Endothelial cell of umbilical vein (primary cell): Measurements from ENCODE around the gene GCM1. TPM values are rescaled to one million over a fixed set of nuclear protein-coding genes. Genes with fewer than 3 reads are reported as not detected.

Experiments used
- BruUV-seq: library from RNA; stranded (reverse); fragments of 400-500 nt; replicated peaks from 2 replicates; lab custom pipeline; 2021; lab: Mats Ljungman, UMichigan
- CTCF ChIA-PET: fragments of 300-600, 350-600 bp; sonication (Branson Sonifier 250); formaldehyde crosslinking; loops from one replicate; lab custom pipeline; 2021; ENCODE audit warnings: antibody characterized with exemption, inconsistent platforms; lab: Charles Lee
- POLR2A ChIA-PET: fragments of 300-600, 350-600 bp; sonication (Branson Sonifier 250); formaldehyde crosslinking; loops from one replicate; lab custom pipeline; 2021; ENCODE audit warnings: antibody characterized with exemption, inconsistent platforms; lab: Charles Lee
- DNase-seq: peaks from one replicate; pipeline ENCODE4 v3.0.0-alpha.2; 2011; ENCODE audit warnings: low read depth, low spot score
- FAIRE-seq: peaks from 2 replicates; lab custom pipeline; 2011; peaks lifted over from hg19 to GRCh38; lab: Jason Lieb, UNC
- H2AFZ ChIP-seq: 2 replicates; pipeline ENCODE4 v1.6.0; 2012; ENCODE audit warnings: low read depth, low read length, control low read depth, inconsistent platforms
- H3K27ac ChIP-seq: 2 replicates; pipeline ENCODE4 v1.5.1; 2011; ENCODE audit warnings: low read depth, mild to moderate bottlenecking, control low read depth, low read length, moderate library complexity; ENCODE audit not compliant: insufficient read depth
- H3K27me3 ChIP-seq, 2 experiments: 2 replicates each; pipeline versions ENCODE4 v1.6.0 to v1.6.1; 2011; ENCODE audit warnings: low read length in 2 of 2, mixed read lengths in 1 of 2; ENCODE audit not compliant: control insufficient read depth in 2 of 2, insufficient read depth in 2 of 2
- H3K36me3 ChIP-seq, 2 experiments: 2 replicates in 1 of 2; 3 replicates in 1 of 2; pipeline ENCODE4 v1.5.1; 2011; ENCODE audit warnings: low read length in 2 of 2, mild to moderate bottlenecking in 1 of 2, moderate library complexity in 1 of 2; ENCODE audit not compliant: control insufficient read depth in 2 of 2, insufficient read depth in 2 of 2; ENCODE audit errors: extremely low read depth in 1 of 2
- H3K4me1 ChIP-seq: 3 replicates; pipeline ENCODE4 v1.5.1; 2011; ENCODE audit warnings: mild to moderate bottlenecking, low read length; ENCODE audit not compliant: control insufficient read depth, insufficient read depth; ENCODE audit errors: extremely low read depth
- H3K4me2 ChIP-seq: 2 replicates; pipeline ENCODE4 v1.6.1; 2011; ENCODE audit warnings: low read length, control low read depth, mixed read lengths; ENCODE audit not compliant: insufficient read depth
- H3K4me3 ChIP-seq, 3 experiments: fragments of 200-600 bp in 1 of 3; sonication (generic), shearing (Covaris generic) in 1 of 3; replicated peaks in 1 of 3; 2 replicates each; pipeline ENCODE4 v1.5.1; 2011 to 2016; ENCODE audit warnings: control low read depth in 3 of 3, low read length in 3 of 3, mild to moderate bottlenecking in 2 of 3, inconsistent platforms in 1 of 3, low read depth in 1 of 3, moderate library complexity in 1 of 3; ENCODE audit not compliant: insufficient read depth in 1 of 3
- H3K79me2 ChIP-seq: 2 replicates; pipeline ENCODE4 v1.6.0; 2012; ENCODE audit warnings: low read length, inconsistent platforms; ENCODE audit not compliant: control insufficient read depth, insufficient read depth
- H3K9ac ChIP-seq: replicated peaks from 2 replicates; pipeline ENCODE3; 2011; ENCODE audit warnings: low read length, control low read depth; ENCODE audit not compliant: insufficient read depth; ENCODE audit errors: extremely low read depth
- H3K9me1 ChIP-seq: replicated peaks from 3 replicates; pipeline ENCODE4 v1.6.0; 2011; ENCODE audit warnings: mild to moderate bottlenecking, low read length; ENCODE audit not compliant: control insufficient read depth, insufficient read depth; ENCODE audit errors: extremely low read depth
- H3K9me3 ChIP-seq: replicated peaks from 2 replicates; pipeline ENCODE4 v1.5.1; 2012; ENCODE audit warnings: low read length, inconsistent platforms; ENCODE audit not compliant: control insufficient read depth, insufficient read depth
- H4K20me1 ChIP-seq: replicated peaks from 2 replicates; pipeline ENCODE3; 2011; ENCODE audit warnings: mild to moderate bottlenecking, low read length; ENCODE audit not compliant: control insufficient read depth, insufficient read depth; ENCODE audit errors: extremely low read depth
- EZH2 ChIP-seq: IDR thresholded peaks from 2 replicates; pipeline ENCODE4 v1.6.1; 2012; ENCODE audit warnings: borderline replicate concordance, low read depth, mild to moderate bottlenecking, moderate library complexity, low read length, inconsistent platforms; ENCODE audit not compliant: severe bottlenecking
- FOS ChIP-seq: IDR thresholded peaks from 2 replicates; pipeline ENCODE4 v1.6.1; 2011; ENCODE audit warnings: mild to moderate bottlenecking, low read length, moderate library complexity, borderline replicate concordance; ENCODE audit not compliant: insufficient read depth
- JUN ChIP-seq: IDR thresholded peaks from 2 replicates; pipeline ENCODE4 v1.6.1; 2011; ENCODE audit warnings: borderline replicate concordance, low read depth; ENCODE audit not compliant: insufficient read length, insufficient read depth
- MYC ChIP-seq: IDR thresholded peaks from one replicate; pipeline ENCODE4 v1.6.1; 2011; ENCODE audit warnings: mild to moderate bottlenecking, low read depth, low read length
- POLR2A ChIP-seq: IDR thresholded peaks from 2 replicates; pipeline ENCODE4 v1.6.1; 2012; ENCODE audit warnings: low read depth, mild to moderate bottlenecking, control low read depth, low read length
- dilution Hi-C: fragments of 300-500 bp; cut with MboI; formaldehyde crosslinking; loops from one replicate; pipeline ENCODE4 v1.15.0; 2019; ENCODE audit warnings: low sequenced_read_pairs; ENCODE audit not compliant: extremely low pct_ligation_motif_present
- intact Hi-C: fragments of 100-400 bp; cut with micrococcal nuclease; formaldehyde crosslinking; loops from one replicate; pipeline ENCODE4 v1.10.0; 2022
- polyA plus RNA-seq, 4 experiments: library from polyadenylated mRNA; depleted of rRNA in 3 of 4; stranded (reverse) in 3 of 4; unstranded in 1 of 4; fragments of >200 nt; gene quantifications; 2 replicates each; pipeline versions ENCODE4 v1.2.1 to v1.2.3, GENCODE V29; 2011 to 2012; ENCODE audit warnings: missing spikeins in 1 of 4
- total RNA-seq: library from RNA; stranded (reverse); gene quantifications from 2 replicates; pipeline ENCODE4 v1.2.3, GENCODE V29; 2021
- TF ChIP-seq, protein P1 (sequence below): IDR thresholded peaks from 2 replicates; pipeline ENCODE4 v1.6.1; 2011; ENCODE audit not compliant: insufficient read depth, insufficient read length
- TF ChIP-seq, protein P2 (sequence below), 2 donors: IDR thresholded peaks; 1 replicate in 1 of 2; 2 replicates in 1 of 2; pipeline ENCODE4 v1.5.1; 2011; ENCODE audit warnings: low read length in 2 of 2, mild to moderate bottlenecking in 2 of 2, moderate library complexity in 2 of 2, control low read depth in 1 of 2, inconsistent platforms in 1 of 2, low read depth in 1 of 2; ENCODE audit not compliant: insufficient read depth in 1 of 2; ENCODE audit errors: extremely low read depth in 1 of 2

GCM1 gene
- total and polyA plus RNA-seq, 2 donors (not counting 3 experiments of a cell fraction or from before 2014, with no cell fraction given): not detected

DNA sequence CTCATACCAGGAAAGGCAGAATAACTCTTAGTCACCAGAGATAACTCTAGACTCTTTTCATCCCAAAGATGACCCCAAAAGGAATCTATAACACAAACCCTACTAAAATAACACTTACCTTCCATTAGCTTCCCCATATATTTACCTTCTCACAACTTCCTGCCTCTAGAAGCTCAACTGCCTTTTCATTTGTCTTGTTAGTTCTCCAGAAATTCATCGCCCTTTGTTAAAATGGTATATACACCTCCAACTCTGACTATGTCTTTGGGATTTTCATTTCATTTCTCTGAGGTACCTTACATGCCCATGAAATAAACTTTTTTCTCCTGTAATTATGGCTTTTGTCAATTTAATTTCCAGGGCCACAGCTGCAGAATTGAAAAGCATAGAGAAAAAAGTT, 33.5 kb downstream of the GCM1 start:
- CTCF ChIA-PET: no interaction called here
- dilution Hi-C loops: no loop called here

DNA sequence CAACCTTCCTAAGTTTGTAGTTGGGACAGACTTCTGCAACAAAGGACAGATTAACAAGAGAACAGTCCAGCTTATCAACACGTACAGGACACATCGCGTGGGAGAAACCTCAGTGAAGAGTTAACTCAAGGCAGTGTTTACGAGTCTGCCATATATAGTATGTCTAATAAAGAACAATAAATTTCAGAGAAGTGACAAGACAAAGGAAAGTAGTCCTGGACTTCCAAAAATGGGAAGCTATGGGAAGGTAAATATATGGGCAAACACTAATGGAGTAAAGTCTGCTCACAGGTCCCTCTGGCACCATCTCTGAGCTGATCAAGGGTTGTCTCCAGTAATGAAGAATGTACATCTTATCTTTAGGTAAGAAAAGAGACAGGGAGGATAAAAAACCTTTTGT, 34.9 kb downstream of the GCM1 start:
- Histone ChIP-seq H3K27me3 (peaks cover 0 to 5% of the 10 kb centered on the region in 2 experiments), H2AFZ (no peak overlapping the region), H3K4me3 (no peak overlapping the region), H3K36me3 (no peaks in the 10 kb centered on the region), H3K4me2 (no peak overlapping the region), H3K4me1 (no peaks in the 10 kb centered on the region), H3K9ac (no peak overlapping the region), H4K20me1 (no peaks in the 10 kb centered on the region), H3K79me2 (no peaks in the 10 kb centered on the region), H3K9me3 (no peaks in the 10 kb centered on the region), H3K27ac (no peak overlapping the region), H3K9me1 (no peaks in the 10 kb centered on the region)
- ChIA-PET POLR2A (no interaction called here), CTCF (interaction anchor here (0.6 kb wide), 1 partner anchor 15 kb away, joined by 3 read pairs; no protein-coding TSS in a partner anchor)
- dilution Hi-C loops (no loop called here), intact Hi-C loops (no loop called here)
- no peak for FAIRE-seq
- no peak for DNase-seq
- BruUV-seq: no TSS peak
- no peak for TF ChIP-seq MYC
- TF ChIP-seq FOS: no peak
- TF ChIP-seq, protein P1, sequence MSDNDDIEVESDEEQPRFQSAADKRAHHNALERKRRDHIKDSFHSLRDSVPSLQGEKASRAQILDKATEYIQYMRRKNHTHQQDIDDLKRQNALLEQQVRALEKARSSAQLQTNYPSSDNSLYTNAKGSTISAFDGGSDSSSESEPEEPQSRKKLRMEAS: no peak
- TF ChIP-seq, protein P2, sequence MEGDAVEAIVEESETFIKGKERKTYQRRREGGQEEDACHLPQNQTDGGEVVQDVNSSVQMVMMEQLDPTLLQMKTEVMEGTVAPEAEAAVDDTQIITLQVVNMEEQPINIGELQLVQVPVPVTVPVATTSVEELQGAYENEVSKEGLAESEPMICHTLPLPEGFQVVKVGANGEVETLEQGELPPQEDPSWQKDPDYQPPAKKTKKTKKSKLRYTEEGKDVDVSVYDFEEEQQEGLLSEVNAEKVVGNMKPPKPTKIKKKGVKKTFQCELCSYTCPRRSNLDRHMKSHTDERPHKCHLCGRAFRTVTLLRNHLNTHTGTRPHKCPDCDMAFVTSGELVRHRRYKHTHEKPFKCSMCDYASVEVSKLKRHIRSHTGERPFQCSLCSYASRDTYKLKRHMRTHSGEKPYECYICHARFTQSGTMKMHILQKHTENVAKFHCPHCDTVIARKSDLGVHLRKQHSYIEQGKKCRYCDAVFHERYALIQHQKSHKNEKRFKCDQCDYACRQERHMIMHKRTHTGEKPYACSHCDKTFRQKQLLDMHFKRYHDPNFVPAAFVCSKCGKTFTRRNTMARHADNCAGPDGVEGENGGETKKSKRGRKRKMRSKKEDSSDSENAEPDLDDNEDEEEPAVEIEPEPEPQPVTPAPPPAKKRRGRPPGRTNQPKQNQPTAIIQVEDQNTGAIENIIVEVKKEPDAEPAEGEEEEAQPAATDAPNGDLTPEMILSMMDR (IDR thresholded peaks at IDR 0.05; ENCODE audit: extremely low read depth in 1 of 2, insufficient read depth in 1 of 2, low read depth in 1 of 2, low read length in 2 of 2): no peak
- no peak for TF ChIP-seq EZH2

More for the DNA sequence above, 33.5 kb downstream of the GCM1 start:
- DNase-seq (no peak), FAIRE-seq (no peak)
- H3K4me2 ChIP-seq: no peak overlapping the region
- no peak overlapping the region for H3K27ac ChIP-seq
- H4K20me1 ChIP-seq: no peaks in the 10 kb centered on the region
- no peaks in the 10 kb centered on the region for H3K36me3 ChIP-seq
- intact Hi-C loops: no loop called here
- H2AFZ ChIP-seq: no peak overlapping the region
- TF ChIP-seq EZH2: no peak
- TF ChIP-seq MYC: no peak
- no peak for TF ChIP-seq JUN
- TF ChIP-seq, protein P2 (IDR thresholded peaks at IDR 0.05; ENCODE audit: extremely low read depth in 1 of 2, insufficient read depth in 1 of 2, low read depth in 1 of 2, low read length in 2 of 2): no peak
- TF ChIP-seq POLR2A: no peak
- TF ChIP-seq FOS: no peak
- no peaks in the 10 kb centered on the region for H3K79me2 ChIP-seq
- H3K9ac ChIP-seq: no peak overlapping the region
- POLR2A ChIA-PET: no interaction called here
- no TSS peak for BruUV-seq
- H3K9me1 ChIP-seq: no peaks in the 10 kb centered on the region
- no peak overlapping the region for H3K4me3 ChIP-seq
- no peaks in the 10 kb centered on the region for H3K4me1 ChIP-seq
- H3K9me3 ChIP-seq: no peaks in the 10 kb centered on the region
- H3K27me3 ChIP-seq: peaks cover 0 to 5% of the 10 kb centered on the region in 2 experiments
